Stimulated activated memory B cell treated with anti-CD40 and anti-IgM and Interleukin-4, amounts not matched to agents 10 μg/mL and 1 μg/mL and 100 μg/mL, for 72 hours (primary cell): Measurements from ENCODE around the gene VEPH1.

Experiments used
- ATAC-seq: fragments of 150-1000 bp; cut with Tn5 transposase; 2 replicates; pipeline ENCODE4 v1.10.0; 2021
- H3K27ac Mint-ChIP-seq: one replicate; pipeline ENCODE4 v1.8.0; 2022; ENCODE audit warnings: mild to moderate bottlenecking, mixed read lengths
- H3K27me3 Mint-ChIP-seq: one replicate; pipeline ENCODE4 v1.8.0; 2022; ENCODE audit warnings: mixed read lengths
- H3K36me3 Mint-ChIP-seq: one replicate; pipeline ENCODE4 v1.8.0; 2022; ENCODE audit warnings: mixed read lengths
- H3K4me1 Mint-ChIP-seq: one replicate; pipeline ENCODE4 v1.8.0; 2022; ENCODE audit warnings: mixed read lengths
- H3K4me3 Mint-ChIP-seq: one replicate; pipeline ENCODE4 v1.8.0; 2022; ENCODE audit warnings: mild to moderate bottlenecking, moderate library complexity, mixed read lengths
- H3K9me3 Mint-ChIP-seq: one replicate; pipeline ENCODE4 v1.8.0; 2022; ENCODE audit warnings: mixed read lengths

VEPH1 gene

DNA sequence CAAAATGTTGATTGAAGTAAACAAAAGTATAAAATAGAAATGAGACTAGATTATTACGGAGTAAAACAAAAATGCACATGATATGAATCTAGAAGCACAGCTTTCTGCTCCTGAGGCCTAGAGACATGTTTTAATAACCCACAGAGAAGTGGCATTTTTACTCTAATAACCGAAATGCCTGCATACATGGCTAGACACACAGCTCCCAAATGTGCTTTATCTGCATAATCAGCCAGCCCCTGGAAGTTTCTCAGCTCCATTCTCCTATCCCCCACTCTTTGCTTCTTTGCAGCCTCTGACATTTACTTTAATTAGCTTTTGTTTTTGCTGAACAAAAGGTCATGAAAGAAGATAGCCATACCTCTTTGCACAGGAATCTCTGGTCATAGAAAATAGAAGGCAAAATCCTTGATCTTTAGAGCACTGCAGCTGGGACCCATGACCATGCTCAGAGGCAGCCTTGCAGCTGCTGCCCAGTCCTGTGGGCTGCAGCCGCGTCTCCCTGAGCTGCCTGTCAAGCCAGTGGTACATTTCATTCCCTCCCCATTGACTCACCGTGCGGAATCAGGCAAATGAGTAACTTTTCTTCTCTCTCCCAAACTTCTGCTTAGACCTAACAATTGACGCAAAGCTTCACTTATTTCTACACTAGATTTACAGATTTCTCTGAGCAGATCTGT lies at the start of gene VEPH1:
TSS of gene VEPH1 (minus strand) at position 501 of the 680 bp plus-strand sequence. CDS start 8,067 bp downstream, outside the sequence.
- Mint-ChIP-seq H3K4me3 (no peak within 1 kb of the TSS), H3K27ac (no peak within 1 kb of the TSS), H3K9me3 (no peaks in the 10 kb centered on the region), H3K36me3 (no peaks in the 10 kb centered on the region), H3K27me3 (peaks cover 34% of the 10 kb centered on the region), H3K4me1 (peaks cover 8% of the 10 kb centered on the region)
- no peak for ATAC-seq

GRCh38 chr3:157551961-157552360 lies 48.7 kb upstream of the VEPH1 start:
- Mint-ChIP-seq H3K4me3 (no peak overlapping the region), H3K27ac (no peak overlapping the region), H3K4me1 (no peaks in the 10 kb centered on the region), H3K9me3 (peaks cover 8% of the 10 kb centered on the region), H3K27me3 (peaks cover 34% of the 10 kb centered on the region), H3K36me3 (no peaks in the 10 kb centered on the region)
- no peak for ATAC-seq

DNA sequence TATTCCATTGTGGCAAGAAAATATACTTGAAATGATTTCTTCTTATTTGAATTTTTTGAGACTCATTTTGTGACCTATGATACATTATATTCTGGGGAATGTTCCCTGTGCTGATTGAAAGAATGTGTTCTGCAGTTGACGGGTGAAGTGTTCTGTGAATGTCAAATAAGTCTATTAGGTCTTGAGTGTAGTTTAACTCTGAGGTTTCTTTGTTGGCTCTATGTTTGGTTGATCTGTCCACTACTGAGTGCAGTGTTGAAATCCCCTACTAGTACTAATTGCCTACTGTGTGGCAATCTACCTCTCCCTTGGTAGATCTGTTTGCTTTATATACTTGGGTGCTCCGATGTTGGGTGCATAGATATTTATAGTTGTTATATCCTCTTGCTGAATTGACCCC lies 46.3 kb upstream of the VEPH1 start:
- peaks cover 8% of the 10 kb centered on the region for H3K9me3 Mint-ChIP-seq
- no peaks in the 10 kb centered on the region for H3K36me3 Mint-ChIP-seq
- no peak overlapping the region for H3K4me3 Mint-ChIP-seq
- ATAC-seq = no peak
- no peak overlapping the region for H3K27ac Mint-ChIP-seq
- peaks cover 18% of the 10 kb centered on the region for H3K27me3 Mint-ChIP-seq
- H3K4me1 Mint-ChIP-seq = no peaks in the 10 kb centered on the region

GRCh38 chr3:157544501-157545130 lies 41.4 kb upstream of the VEPH1 start:
- Mint-ChIP-seq H3K36me3 (no peaks in the 10 kb centered on the region), H3K4me3 (no peak overlapping the region), H3K27me3 (peaks cover 49% of the 10 kb centered on the region), H3K4me1 (no peaks in the 10 kb centered on the region), H3K27ac (no peak overlapping the region), H3K9me3 (peaks cover 8% of the 10 kb centered on the region)
- ATAC-seq = no peak

GRCh38 chr3:157543501-157544035 lies 40.4 kb upstream of the VEPH1 start:
- Mint-ChIP-seq H3K4me1 (no peaks in the 10 kb centered on the region), H3K27me3 (peaks cover 49% of the 10 kb centered on the region), H3K9me3 (peaks cover 8% of the 10 kb centered on the region), H3K4me3 (no peak overlapping the region), H3K36me3 (no peaks in the 10 kb centered on the region), H3K27ac (no peak overlapping the region)
- no peak for ATAC-seq

GRCh38 chr3:157542711-157543500 lies 39.7 kb upstream of the VEPH1 start:
- no peak for ATAC-seq
- no peaks in the 10 kb centered on the region for H3K4me1 Mint-ChIP-seq
- no peak overlapping the region for H3K27ac Mint-ChIP-seq
- H3K36me3 Mint-ChIP-seq = no peaks in the 10 kb centered on the region
- no peak overlapping the region for H3K4me3 Mint-ChIP-seq
- peaks cover 8% of the 10 kb centered on the region for H3K9me3 Mint-ChIP-seq
- peaks cover 47% of the 10 kb centered on the region for H3K27me3 Mint-ChIP-seq

- Mint-ChIP-seq H3K36me3 (no peaks in the 10 kb centered on the region), H3K27me3 (peaks cover 40% of the 10 kb centered on the region), H3K27ac (no peak overlapping the region)
Measured at GRCh38 chr3:157541506-157542236, 38.5 kb upstream of the VEPH1 start.

DNA sequence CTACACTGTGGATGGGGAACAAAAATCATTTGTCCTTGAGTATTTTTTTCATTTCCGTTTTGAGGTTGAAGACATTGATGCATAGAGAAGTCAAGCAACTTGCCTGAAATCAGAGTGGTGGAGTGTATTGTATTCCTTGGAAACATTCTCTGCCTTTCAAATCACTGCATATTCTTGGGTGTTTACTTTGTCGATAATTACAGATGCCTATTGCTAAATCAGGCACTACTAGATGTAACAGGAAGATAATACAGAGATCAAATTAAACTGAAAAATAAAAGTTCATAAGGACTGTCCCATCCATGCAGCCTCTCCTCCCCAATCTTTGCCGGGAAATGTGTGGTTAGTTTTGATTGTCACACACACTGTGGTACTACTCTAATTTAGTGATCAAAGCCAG lies 37.4 kb upstream of the VEPH1 start:
- Mint-ChIP-seq H3K4me3 (no peak overlapping the region), H3K4me1 (no peaks in the 10 kb centered on the region), H3K9me3 (peaks cover 8% of the 10 kb centered on the region), H3K27ac (no peak overlapping the region), H3K27me3 (peaks cover 40% of the 10 kb centered on the region), H3K36me3 (no peaks in the 10 kb centered on the region)
- no peak for ATAC-seq

More at GRCh38 chr3:157541506-157542236, 38.5 kb upstream of the VEPH1 start:
- no peaks in the 10 kb centered on the region for H3K4me1 Mint-ChIP-seq
- H3K4me3 Mint-ChIP-seq = no peak overlapping the region
- ATAC-seq = no peak
- peaks cover 8% of the 10 kb centered on the region for H3K9me3 Mint-ChIP-seq

- no peak for ATAC-seq
- Mint-ChIP-seq H3K4me1 (no peaks in the 10 kb centered on the region), H3K36me3 (no peaks in the 10 kb centered on the region), H3K27ac (no peak overlapping the region), H3K4me3 (no peak overlapping the region), H3K27me3 (peaks cover 5% of the 10 kb centered on the region), H3K9me3 (no peaks in the 10 kb centered on the region)
Measured at GRCh38 chr3:157535667-157536066, 32.5 kb upstream of the VEPH1 start.

DNA sequence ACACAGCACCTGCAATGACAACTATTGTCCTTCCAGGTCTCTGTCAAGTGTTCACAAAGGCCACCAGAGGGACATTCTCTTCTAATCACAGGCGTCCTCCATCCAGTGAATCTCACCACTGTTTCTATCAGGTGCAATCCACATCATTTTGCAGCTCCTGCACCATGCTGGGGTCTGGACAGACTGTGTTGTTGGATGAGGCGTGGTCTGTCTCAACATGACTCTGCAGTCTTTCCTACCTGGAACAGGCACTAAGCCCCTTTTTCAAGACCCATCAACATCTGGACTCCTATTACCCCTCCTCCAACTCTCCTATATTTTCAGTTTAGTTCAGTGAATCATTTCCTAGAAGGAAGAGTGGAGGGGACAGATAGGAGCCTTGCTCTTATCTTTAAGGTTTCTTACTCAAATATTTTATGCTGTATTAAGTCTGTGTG lies 31.5 kb upstream of the VEPH1 start:
- Mint-ChIP-seq H3K9me3 (no peaks in the 10 kb centered on the region), H3K27ac (no peak overlapping the region), H3K4me3 (no peak overlapping the region), H3K36me3 (no peaks in the 10 kb centered on the region), H3K27me3 (no peaks in the 10 kb centered on the region), H3K4me1 (no peaks in the 10 kb centered on the region)
- no peak for ATAC-seq

DNA sequence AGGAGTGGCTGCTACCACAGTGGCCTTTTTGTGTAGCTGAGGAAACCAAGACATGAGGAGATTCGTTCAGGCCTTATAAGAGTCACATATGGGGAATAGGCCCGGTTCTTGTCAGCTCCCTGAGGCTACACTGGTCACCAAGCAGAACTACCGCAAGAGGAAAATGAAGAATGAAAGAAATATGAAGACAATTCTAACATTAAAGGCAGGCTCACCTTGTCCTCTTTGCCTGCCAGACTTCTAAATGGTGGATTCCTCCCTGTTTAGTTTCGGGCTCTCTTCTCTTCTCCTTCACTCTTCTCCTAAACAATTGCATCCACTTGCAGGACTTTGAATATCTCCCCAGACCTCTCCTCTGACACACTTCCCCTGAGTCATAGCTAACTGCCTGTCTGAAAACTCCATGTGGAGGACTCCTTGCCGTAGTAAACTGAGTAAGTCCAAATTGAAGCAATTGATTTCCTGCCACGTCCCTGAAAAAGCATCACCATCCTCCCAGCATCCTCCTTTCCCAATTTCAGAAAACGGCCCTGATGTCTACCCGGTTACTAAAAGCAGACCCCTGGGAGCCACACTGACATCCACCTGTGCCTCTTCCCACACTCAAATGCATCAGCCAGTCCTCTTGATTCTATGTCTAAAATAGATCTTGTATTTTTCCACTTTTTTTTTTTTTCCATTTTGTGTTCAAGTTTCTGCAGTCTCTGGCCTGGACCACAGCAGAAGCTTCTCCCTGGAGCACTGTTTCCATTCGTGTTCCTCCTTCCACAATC lies 30.3 kb upstream of the VEPH1 start:
- no peaks in the 10 kb centered on the region for H3K36me3 Mint-ChIP-seq
- H3K27me3 Mint-ChIP-seq = no peaks in the 10 kb centered on the region
- ATAC-seq = no peak
- H3K4me3 Mint-ChIP-seq = no peak overlapping the region
- no peak overlapping the region for H3K27ac Mint-ChIP-seq
- no peaks in the 10 kb centered on the region for H3K9me3 Mint-ChIP-seq
- no peaks in the 10 kb centered on the region for H3K4me1 Mint-ChIP-seq

DNA sequence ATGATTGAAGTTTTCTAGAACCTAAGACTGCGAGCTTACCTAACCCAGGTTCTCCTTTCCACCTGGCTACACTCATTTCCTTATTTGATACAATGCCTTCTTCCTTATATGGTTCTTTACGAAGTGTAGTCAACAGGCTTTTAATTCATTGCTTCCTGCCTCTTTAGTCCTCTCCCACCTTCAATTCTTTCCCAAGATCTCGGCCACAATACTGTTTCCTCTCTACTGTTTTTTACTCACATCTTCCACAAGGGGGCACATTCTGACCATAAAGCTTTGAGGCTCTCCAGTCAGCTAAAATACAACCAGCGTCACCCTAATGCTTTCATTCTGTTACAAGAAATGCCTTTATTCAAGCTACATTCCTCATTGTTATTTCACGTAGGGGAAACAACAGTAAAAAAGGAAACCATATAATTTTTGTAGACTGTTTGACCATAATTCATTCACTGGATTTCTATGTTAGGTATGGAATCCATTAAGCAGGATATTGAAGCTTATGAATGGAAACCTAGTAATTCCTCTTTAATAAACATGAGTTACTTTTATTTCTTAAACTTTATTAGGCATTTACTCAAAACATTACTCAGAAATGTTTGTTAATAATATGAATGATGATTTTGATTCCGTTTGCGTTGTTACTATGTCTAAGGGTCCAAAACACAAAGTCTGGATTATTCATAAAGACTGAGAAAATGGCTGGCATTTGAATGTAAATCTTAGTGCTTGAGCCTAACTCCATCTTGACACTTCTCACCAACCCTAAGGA lies 29.5 kb upstream of the VEPH1 start:
- no peaks in the 10 kb centered on the region for H3K9me3 Mint-ChIP-seq
- H3K36me3 Mint-ChIP-seq = no peaks in the 10 kb centered on the region
- ATAC-seq = peak; percentile 31
- no peak overlapping the region for H3K27ac Mint-ChIP-seq
- H3K4me3 Mint-ChIP-seq = no peak overlapping the region
- H3K4me1 Mint-ChIP-seq = no peaks in the 10 kb centered on the region
- no peaks in the 10 kb centered on the region for H3K27me3 Mint-ChIP-seq

DNA sequence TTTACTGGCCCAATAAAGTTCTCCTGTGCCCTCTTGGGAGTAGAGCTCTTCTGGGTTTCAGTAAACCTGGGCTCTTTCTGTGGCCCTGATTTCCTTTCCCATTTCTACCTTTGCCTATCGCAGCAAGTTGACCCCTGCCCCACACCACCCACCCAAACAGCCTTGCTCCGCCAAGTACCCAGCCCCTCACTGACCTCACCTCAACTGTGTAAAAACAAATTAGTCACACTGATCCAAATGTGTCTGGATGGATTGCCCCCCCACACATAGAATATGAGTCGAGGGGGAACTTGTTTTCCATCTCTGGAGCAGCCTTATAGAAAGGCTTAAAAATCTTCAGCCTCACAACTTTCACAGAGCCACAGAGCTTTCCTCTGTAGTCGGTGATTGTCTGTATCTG lies 28.6 kb upstream of the VEPH1 start:
- H3K4me1 Mint-ChIP-seq = no peaks in the 10 kb centered on the region

DNA sequence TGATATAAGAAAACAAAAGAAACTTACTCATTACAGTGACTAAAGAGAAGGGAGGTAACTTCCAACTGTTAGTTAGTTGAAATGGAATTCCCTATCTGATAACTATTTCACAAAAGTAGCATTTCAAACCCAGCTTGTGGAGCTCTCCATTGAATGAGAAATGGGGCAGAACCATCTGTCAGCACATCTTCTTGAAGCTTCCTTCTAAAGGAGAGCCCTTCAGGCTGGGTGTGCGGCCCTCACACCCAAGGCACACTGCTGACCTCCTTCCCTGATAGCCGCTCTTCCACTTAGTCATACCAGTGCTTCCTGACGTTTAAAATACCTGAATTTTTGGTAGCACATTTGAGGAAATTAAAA lies 28.1 kb upstream of the VEPH1 start:
- no peak for ATAC-seq
- Mint-ChIP-seq H3K9me3 (no peaks in the 10 kb centered on the region), H3K27me3 (no peaks in the 10 kb centered on the region), H3K4me1 (no peaks in the 10 kb centered on the region), H3K27ac (no peak overlapping the region), H3K36me3 (no peaks in the 10 kb centered on the region), H3K4me3 (no peak overlapping the region)

More for the DNA sequence above, 28.6 kb upstream of the VEPH1 start:
- Mint-ChIP-seq H3K4me3 (no peak overlapping the region), H3K27ac (no peak overlapping the region), H3K36me3 (no peaks in the 10 kb centered on the region), H3K9me3 (no peaks in the 10 kb centered on the region), H3K27me3 (no peaks in the 10 kb centered on the region)
- ATAC-seq = no peak
